GM23338 (cell line): ENCODE data around the gene SLC35A2. TPM values are rescaled to one million over a fixed set of nuclear protein-coding genes. Genes with fewer than 3 reads are reported as not detected.

Source experiments
- ATAC-seq: fragments of 200-7000 bp; cut with Tn5 transposase; 3 replicates; pipeline ENCODE4 v1.9.1; 2020
- DNase-seq: peaks from one replicate; pipeline ENCODE4 v3.0.0-alpha.2; 2015; ENCODE audit warnings: low spot score
- H2AFZ ChIP-seq: fragments of 200-600 bp; sonication (generic); 2 replicates; pipeline ENCODE4 v1.8.0; 2016; ENCODE audit warnings: antibody characterized with exemption, mild to moderate bottlenecking, moderate library complexity
- H3F3A ChIP-seq: fragments of 200-600 bp; sonication (generic); replicated peaks from 2 replicates; pipeline ENCODE4 v1.8.0; 2017; ENCODE audit warnings: antibody characterized with exemption, mixed run types, low read depth
- H3K27ac ChIP-seq: fragments of 200-600 bp; sonication (generic); 2 replicates; pipeline ENCODE4 v1.6.1; 2016; ENCODE audit warnings: low read depth
- H3K27me3 ChIP-seq: fragments of 200-600 bp; sonication (generic); 2 replicates; pipeline ENCODE4 v1.8.0; 2016; ENCODE audit warnings: mild to moderate bottlenecking, mixed run types, moderate library complexity; ENCODE audit not compliant: insufficient read depth
- H3K36me3 ChIP-seq: fragments of 200-600 bp; sonication (generic); 2 replicates; pipeline ENCODE4 v1.8.0; 2016; ENCODE audit warnings: mild to moderate bottlenecking; ENCODE audit not compliant: insufficient read depth
- H3K4me1 ChIP-seq: fragments of 200-600 bp; sonication (generic); 2 replicates; pipeline ENCODE4 v1.8.0; 2016; ENCODE audit warnings: mild to moderate bottlenecking, moderate library complexity; ENCODE audit not compliant: insufficient read depth
- H3K4me2 ChIP-seq: fragments of 200-600 bp; sonication (generic); 2 replicates; pipeline ENCODE4 v1.7.1; 2017; ENCODE audit warnings: mixed run types
- H3K4me3 ChIP-seq: fragments of 200-600 bp; sonication (generic); 2 replicates; pipeline ENCODE4 v1.6.1; 2016; ENCODE audit warnings: mixed run types
- H3K79me2 ChIP-seq: fragments of 200-600 bp; sonication (generic); replicated peaks from 2 replicates; pipeline ENCODE4 v1.8.0; 2017; ENCODE audit warnings: mild to moderate bottlenecking; ENCODE audit not compliant: insufficient read depth
- H3K9me2 ChIP-seq: fragments of 200-600 bp; sonication (generic); 2 replicates; pipeline ENCODE4 v1.8.0; 2017; ENCODE audit not compliant: insufficient read depth
- H4K20me1 ChIP-seq: fragments of 200-600 bp; sonication (generic); replicated peaks from 2 replicates; pipeline ENCODE4 v1.8.0; 2017; ENCODE audit warnings: mild to moderate bottlenecking; ENCODE audit not compliant: insufficient read depth
- H3K27ac Mint-ChIP-seq: 2 replicates; pipeline ENCODE4 v1.8.0; 2020; ENCODE audit warnings: inconsistent platforms, mild to moderate bottlenecking, moderate library complexity, mixed read lengths
- H3K27me3 Mint-ChIP-seq: 3 replicates; pipeline ENCODE4 v1.8.0; 2022; ENCODE audit warnings: low read depth, mild to moderate bottlenecking, moderate library complexity, mixed read lengths, inconsistent platforms; ENCODE audit not compliant: insufficient read depth, poor library complexity
- H3K36me3 Mint-ChIP-seq: 3 replicates; pipeline ENCODE4 v1.8.0; 2021; ENCODE audit warnings: low read depth, mild to moderate bottlenecking, inconsistent platforms, moderate library complexity, mixed read lengths
- H3K4me1 Mint-ChIP-seq: 3 replicates; pipeline ENCODE4 v1.8.0; 2020; ENCODE audit warnings: mild to moderate bottlenecking, inconsistent platforms, mixed read lengths
- H3K4me3 Mint-ChIP-seq: 3 replicates; pipeline ENCODE4 v1.8.0; 2021; ENCODE audit warnings: moderate library complexity, mild to moderate bottlenecking, inconsistent platforms, mixed read lengths
- H3K9me3 Mint-ChIP-seq: 3 replicates; pipeline ENCODE4 v1.8.0; 2020; ENCODE audit warnings: moderate library complexity, mild to moderate bottlenecking, inconsistent platforms, mixed read lengths
- CREB1 ChIP-seq: fragments of 250-450 bp; sonication (Bioruptor Pico); IDR thresholded peaks from 2 replicates; pipeline ENCODE4 v1.5.0; 2020; ENCODE audit warnings: low read depth, mild to moderate bottlenecking, moderate library complexity
- CTCF ChIP-seq, 2 experiments: fragments of 200-600 bp in 1 of 2; sonication (generic) in 1 of 2; conservative IDR thresholded peaks; 2 replicates each; pipeline versions ENCODE4 v1.5.1 to v1.6.1; 2016 to 2017; ENCODE audit warnings: antibody characterized with exemption in 2 of 2, low read depth in 2 of 2, mild to moderate bottlenecking in 2 of 2, moderate library complexity in 1 of 2
- ETS1 ChIP-seq: IDR thresholded peaks from 2 replicates; pipeline ENCODE4 v1.6.1; 2016; ENCODE audit warnings: antibody characterized with exemption
- EZH2 ChIP-seq: fragments of 200-600 bp; sonication (generic); IDR thresholded peaks from one replicate; pipeline ENCODE4 v1.8.0; 2017; ENCODE audit warnings: antibody characterized with exemption, mild to moderate bottlenecking, low read depth; ENCODE audit not compliant: unreplicated experiment
- EZH2phosphoT487 ChIP-seq: fragments of 200-600 bp; sonication (generic); IDR thresholded peaks from one replicate; pipeline ENCODE4 v1.8.1; 2018; ENCODE audit warnings: antibody characterized with exemption; ENCODE audit not compliant: unreplicated experiment
- NANOG ChIP-seq: IDR thresholded peaks from 2 replicates; pipeline ENCODE4 v1.6.1; 2016; ENCODE audit warnings: antibody characterized with exemption, borderline replicate concordance
- REST ChIP-seq: IDR thresholded peaks from one replicate; pipeline ENCODE4 v1.6.1; 2018; ENCODE audit warnings: antibody characterized with exemption; ENCODE audit not compliant: unreplicated experiment
- STAT1 ChIP-seq: IDR thresholded peaks from one replicate; pipeline ENCODE4 v1.6.1; 2016; ENCODE audit warnings: antibody characterized with exemption; ENCODE audit not compliant: unreplicated experiment
- ZNF331 ChIP-seq: fragments of 250-450 bp; sonication (Bioruptor Pico); IDR thresholded peaks from 2 replicates; pipeline ENCODE4 v1.5.0; 2020; ENCODE audit warnings: low read depth, mild to moderate bottlenecking, moderate library complexity
- ZNF462 ChIP-seq: fragments of 250-450 bp; sonication (Bioruptor Pico); IDR thresholded peaks from 2 replicates; pipeline ENCODE4 v1.5.0; 2020; ENCODE audit warnings: mild to moderate bottlenecking, moderate library complexity
- polyA plus RNA-seq: library from polyadenylated mRNA; unstranded; fragments of >200 nt; fragmentation: Nextera tagmentation; extraction: Ambion mirVana; gene quantifications from 2 replicates; pipeline ENCODE4 v1.2.1, GENCODE V29; 2016
- total RNA-seq: library from RNA; depleted of rRNA; stranded (reverse); fragments of >200 nt; shearing (Covaris generic); gene quantifications from 2 replicates; pipeline ENCODE4 v1.2.3, GENCODE V29; 2014

Gene SLC35A2
- total and polyA plus RNA-seq, 2 experiments from 2014 or later = 13.0 to 16.4 TPM

- TF ChIP-seq CREB1 (no peak), CTCF (conservative IDR thresholded peaks at IDR 0.05; ENCODE audit: low read depth in 2 of 2) (no peak), NANOG (no peak), STAT1 (no peak), ETS1 (no peak), EZH2 (no peak), EZH2phosphoT487 (no peak), ZNF331 (CRISPR knock-in tag) (no peak)
Measured at GRCh38 chrX:48893556-48894348, 17.7 kb downstream of the SLC35A2 start (continued).

- ATAC-seq (no peak), DNase-seq (no peak)
- H3K27me3 ChIP-seq = no peaks in the 10 kb centered on the region
- Mint-ChIP-seq H3K27me3 (peaks cover 2% of the 10 kb centered on the region), H3K27ac (no peak overlapping the region), H3K4me1 (peaks cover 10% of the 10 kb centered on the region), H3K4me3 (no peak overlapping the region; the same call in 2 of the 3 replicates), H3K9me3 (no peaks in the 10 kb centered on the region), H3K36me3 (peaks cover 21% of the 10 kb centered on the region)
- peaks cover 3% of the 10 kb centered on the region; the same call in 1 of the 2 replicates for H3K4me1 ChIP-seq
- no peaks in the 10 kb centered on the region; the same call in 1 of the 2 replicates for H3K36me3 ChIP-seq
- peaks cover 25% of the 10 kb centered on the region for H3K79me2 ChIP-seq
- H3F3A ChIP-seq = no peaks in the 10 kb centered on the region
- H3K9me2 ChIP-seq = no peaks in the 10 kb centered on the region
- no peak overlapping the region for H3K4me2 ChIP-seq
- no peak overlapping the region for H3K27ac ChIP-seq
- no peak overlapping the region for H3K4me3 ChIP-seq
- no peak overlapping the region for H2AFZ ChIP-seq
- H4K20me1 ChIP-seq = no peaks in the 10 kb centered on the region
- no peak for TF ChIP-seq EZH2phosphoT487
- no peak for TF ChIP-seq REST
- TF ChIP-seq ZNF462 (CRISPR knock-in tag) = no peak
Measured at GRCh38 chrX:48892896-48893295, 18.6 kb downstream of the SLC35A2 start.
